ENCODE results near the gene CEBPA.

CEBPA gene

GRCh38 chr19:33343301-33343700 lies 41.0 kb upstream of the CEBPA start:
- Histone ChIP-seq H3K9me3 (no peaks in the 10 kb centered on the region), H3K4me1 (peaks cover 0 to 12% (median 0%) of the 10 kb centered on the region in 4 donors), H3K27ac (no peak overlapping the region), H3K27me3 (peaks cover 0 to 32% of the 10 kb centered on the region in 2 donors), H3K4me3 (no peak overlapping the region), H3K36me3 (no peaks in the 10 kb centered on the region)
- intact Hi-C loops (cut with DNase I; ENCODE audit: low total_unique reads), result no loop called here
- no peak for TF ChIP-seq CTCF (IDR thresholded peaks at IDR 0.05)
- no peak for DNase-seq

- Histone ChIP-seq H3K4me1 (peaks cover 0 to 12% (median 0%) of the 10 kb centered on the region in 4 donors), H3K27me3 (peaks cover 0 to 22% of the 10 kb centered on the region in 2 donors), H3K27ac (no peak overlapping the region), H3K4me3 (no peak overlapping the region), H3K9me3 (no peaks in the 10 kb centered on the region), H3K36me3 (no peaks in the 10 kb centered on the region)
- TF ChIP-seq CTCF (IDR thresholded peaks at IDR 0.05), result no peak
- intact Hi-C loops (cut with DNase I; ENCODE audit: low total_unique reads), result no loop called here
- no peak for DNase-seq
Measured at GRCh38 chr19:33340991-33341390, 38.7 kb upstream of the CEBPA start.

GRCh38 chr19:33339016-33339984 lies 37.0 kb upstream of the CEBPA start:
- peaks cover 0 to 8% (median 0%) of the 10 kb centered on the region in 4 donors for H3K4me1 ChIP-seq
- intact Hi-C loops (cut with DNase I; ENCODE audit: low total_unique reads), result no loop called here
- H3K36me3 ChIP-seq, result no peaks in the 10 kb centered on the region
- peaks cover 0 to 14% of the 10 kb centered on the region in 2 donors for H3K27me3 ChIP-seq
- DNase-seq, result no peak
- H3K4me3 ChIP-seq, result no peak overlapping the region
- no peaks in the 10 kb centered on the region for H3K9me3 ChIP-seq
- no peak for TF ChIP-seq CTCF (IDR thresholded peaks at IDR 0.05)
- no peak overlapping the region for H3K27ac ChIP-seq

- Histone ChIP-seq H3K27me3 (peaks cover 0 to 10% of the 10 kb centered on the region in 2 donors), H3K9me3 (no peaks in the 10 kb centered on the region), H3K4me3 (no peak overlapping the region), H3K36me3 (no peaks in the 10 kb centered on the region), H3K4me1 (no peaks in the 10 kb centered on the region), H3K27ac (no peak overlapping the region)
- DNase-seq, result no peak
- intact Hi-C loops (cut with DNase I; ENCODE audit: low total_unique reads), result no loop called here
- TF ChIP-seq CTCF (IDR thresholded peaks at IDR 0.05), result no peak
Measured at GRCh38 chr19:33335446-33335845, 33.1 kb upstream of the CEBPA start.

GRCh38 chr19:33334271-33334670 lies 31.9 kb upstream of the CEBPA start:
- no peaks in the 10 kb centered on the region for H3K9me3 ChIP-seq
- DNase-seq, result no peak
- intact Hi-C loops (cut with DNase I; ENCODE audit: low total_unique reads), result no loop called here
- H3K27me3 ChIP-seq, result peaks cover 0 to 10% of the 10 kb centered on the region in 2 donors
- no peaks in the 10 kb centered on the region for H3K36me3 ChIP-seq
- H3K4me1 ChIP-seq, result no peaks in the 10 kb centered on the region
- H3K27ac ChIP-seq, result no peak overlapping the region
- no peak overlapping the region for H3K4me3 ChIP-seq
- TF ChIP-seq CTCF (IDR thresholded peaks at IDR 0.05), result no peak

All from tibial artery (tissue), 4 donors.